Prostate gland (tissue), 2 donors: ENCODE measurements around the gene DPYSL3.

ENCODE experiments used
- CTCF ChIP-seq, 4 experiments: fragments of 200-600 bp in 2 of 4; fragments of 450-650 bp in 2 of 4; sonication (generic) in 2 of 4; IDR thresholded peaks; 1 replicate in 3 of 4; 2 replicates in 1 of 4; pipeline ENCODE4 v1.5.1; 2016 to 2019; ENCODE audit warnings: antibody characterized with exemption in 4 of 4, mild to moderate bottlenecking in 2 of 4, moderate library complexity in 2 of 4
- POLR2AphosphoS5 ChIP-seq: sonication (generic); formaldehyde crosslinking; IDR thresholded peaks from one replicate; pipeline ENCODE4 v1.6.1; 2017; ENCODE audit warnings: antibody characterized with exemption

DNA sequence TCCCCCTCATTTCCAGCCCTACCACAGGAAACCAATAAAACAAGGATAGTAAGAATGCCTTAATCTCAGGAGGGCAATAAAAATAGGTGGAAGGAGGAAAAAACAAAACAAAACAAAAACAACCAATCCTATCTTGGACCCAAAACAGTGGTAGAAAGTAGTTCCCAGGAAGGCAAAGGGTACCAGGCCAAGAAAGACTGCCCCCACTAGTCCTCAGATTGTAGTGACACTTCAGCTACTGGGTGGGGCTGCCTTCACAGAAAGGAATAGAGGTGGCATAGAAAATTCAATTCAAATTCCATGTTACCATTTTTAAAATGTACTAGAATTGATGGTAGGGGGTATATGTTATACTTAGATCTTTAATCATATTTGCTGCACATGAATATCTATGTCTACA, 59.3 kb downstream of the DPYSL3 start:
- no peak for TF ChIP-seq CTCF (IDR thresholded peaks at IDR 0.05)
- no peak for TF ChIP-seq POLR2AphosphoS5
